GM18873 (cell line): ENCODE measurements around the gene COL8A2.
"Not testable (repeated sequence)": the region's sequence is repeated elsewhere in the genome, so short reads cannot be mapped to it uniquely, and the experiment has no call there.

ENCODE experiments used
- ATAC-seq: cut with Tn5 transposase; IDR thresholded peaks from one replicate; pipeline ENCODE4 v1.9.1; 2021; ENCODE audit warnings: mild to moderate bottlenecking, moderate library complexity, moderate number of reproducible peaks; ENCODE audit not compliant: unreplicated experiment, low FRiP score

Gene COL8A2

DNA sequence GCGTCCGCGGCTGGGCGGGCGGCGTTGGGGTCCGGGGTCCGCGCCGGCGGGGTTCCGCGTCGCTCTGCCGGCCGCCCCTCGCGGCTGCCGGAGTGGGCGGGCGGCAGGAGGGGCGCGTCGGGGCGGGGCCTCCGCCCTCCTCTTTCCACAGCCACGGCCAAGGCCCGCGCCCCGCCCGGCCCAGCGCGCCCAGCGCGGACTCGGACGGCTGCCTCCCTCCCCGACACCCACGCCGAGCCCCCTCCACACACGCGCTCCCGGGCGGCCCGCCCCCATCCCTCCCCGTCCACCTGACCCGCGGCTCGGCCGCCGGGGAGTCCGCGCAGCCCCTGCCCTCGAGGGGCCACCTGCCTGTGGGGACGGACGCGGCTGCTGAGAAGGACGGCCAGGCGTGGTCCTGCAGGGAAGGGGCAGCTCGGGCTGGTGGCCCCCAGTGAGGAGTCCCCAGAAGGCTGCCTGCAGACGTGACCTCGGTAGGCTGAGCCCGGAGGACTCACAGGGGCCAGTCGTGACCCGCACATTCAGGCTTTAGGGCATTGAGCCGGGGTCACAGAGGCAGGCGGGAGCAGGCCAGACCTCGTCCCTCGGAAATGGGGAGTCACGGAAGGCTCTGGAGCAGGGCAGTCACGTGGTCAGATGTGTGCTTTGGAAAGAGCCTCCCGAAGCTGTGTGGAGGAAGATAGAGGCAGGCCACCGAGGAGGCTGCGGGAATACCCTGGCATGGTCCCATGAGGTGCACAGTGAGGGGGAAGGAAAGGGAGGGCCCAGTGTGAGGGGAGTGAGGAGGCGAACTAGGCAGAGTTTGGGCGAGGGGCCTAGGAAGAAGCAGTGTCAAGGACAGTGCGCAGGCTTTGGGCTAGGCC is at the start of gene COL8A2:
Gene COL8A2, minus strand, starts transcription at position 94 of the 863 bp plus-strand sequence. CDS start 24,980 bp downstream, outside the sequence.
- no peak for ATAC-seq

DNA sequence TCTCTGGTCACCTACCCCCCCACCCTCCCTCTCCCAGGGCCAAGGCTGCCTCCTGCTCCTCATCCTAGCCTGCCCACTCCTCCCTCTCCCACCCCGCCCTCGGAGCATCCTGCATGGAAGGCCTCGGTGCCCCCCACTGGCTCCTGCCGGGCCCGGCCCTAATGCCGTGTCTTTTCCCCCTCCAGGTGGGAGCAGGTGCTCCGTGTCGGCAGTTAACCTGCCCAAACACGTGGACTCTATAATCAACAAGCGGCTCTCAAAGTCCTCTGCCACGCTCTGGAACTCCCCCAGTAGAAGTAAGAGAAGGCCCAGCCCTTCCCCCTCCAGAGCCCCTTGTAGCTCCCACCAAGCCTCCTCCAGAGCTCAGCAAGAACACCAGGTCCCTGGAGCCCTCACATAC is 49.7 kb upstream of the COL8A2 start:
- ATAC-seq = no peak

DNA sequence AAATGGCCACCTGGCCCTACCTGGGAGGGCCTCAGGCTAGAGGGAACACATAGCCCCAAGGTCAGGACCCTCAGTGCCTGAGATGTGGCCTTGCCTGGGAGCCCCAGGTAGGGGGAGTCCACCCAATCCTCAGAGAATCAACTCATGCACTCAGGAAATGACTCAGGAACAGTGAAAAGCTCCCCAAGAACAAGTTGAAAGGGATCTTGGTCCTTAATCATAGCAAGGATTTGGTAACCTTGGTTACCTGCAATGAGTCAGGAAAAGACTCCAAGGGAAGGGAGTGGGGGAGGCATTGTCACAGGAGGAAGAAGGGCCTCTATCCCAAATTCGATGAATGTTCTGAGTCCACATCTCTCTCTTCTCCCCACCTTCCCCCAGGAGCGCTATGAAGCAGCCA is 48.0 kb upstream of the COL8A2 start:
- no peak for ATAC-seq

DNA sequence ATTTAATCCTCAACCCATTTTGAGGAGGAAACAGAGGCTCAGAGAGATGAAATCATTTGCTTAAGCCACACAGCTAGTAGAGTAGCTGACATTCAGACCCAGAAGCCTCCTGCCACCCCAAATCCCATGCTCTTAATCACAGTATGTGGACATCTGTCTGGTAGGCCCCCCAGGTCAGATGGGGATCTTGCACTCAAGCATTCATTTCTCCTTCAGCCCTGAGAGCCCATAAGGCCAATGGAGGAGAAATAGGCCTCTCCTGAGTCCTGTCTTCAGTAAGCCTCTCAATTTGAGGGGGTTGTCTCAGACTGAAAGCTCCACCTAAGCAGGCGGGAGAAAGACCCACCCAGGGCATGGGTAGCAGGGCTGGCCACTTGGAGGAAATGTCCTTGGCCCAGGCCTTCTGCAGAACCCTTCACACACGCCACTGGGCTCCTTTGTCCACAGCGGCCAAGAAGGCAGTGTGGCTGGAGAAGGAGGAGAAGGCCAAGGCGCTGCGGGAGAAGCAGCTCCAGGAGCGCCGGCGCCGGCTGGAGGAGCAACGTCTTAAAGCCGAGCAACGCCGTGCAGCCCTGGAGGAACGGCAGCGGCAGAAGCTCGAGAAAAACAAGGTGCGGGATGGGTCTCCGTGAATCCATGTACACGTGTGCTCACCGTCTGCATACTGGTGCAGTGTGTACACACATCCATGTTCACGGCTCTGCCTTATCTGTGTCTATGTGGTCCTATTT is 47.2 kb upstream of the COL8A2 start:
- no peak for ATAC-seq

GRCh38 chr1:36170643-36171412 is 45.8 kb upstream of the COL8A2 start:
- ATAC-seq = no peak

- ATAC-seq = no peak
Observed at GRCh38 chr1:36168514-36168913, 43.5 kb upstream of the COL8A2 start.

DNA sequence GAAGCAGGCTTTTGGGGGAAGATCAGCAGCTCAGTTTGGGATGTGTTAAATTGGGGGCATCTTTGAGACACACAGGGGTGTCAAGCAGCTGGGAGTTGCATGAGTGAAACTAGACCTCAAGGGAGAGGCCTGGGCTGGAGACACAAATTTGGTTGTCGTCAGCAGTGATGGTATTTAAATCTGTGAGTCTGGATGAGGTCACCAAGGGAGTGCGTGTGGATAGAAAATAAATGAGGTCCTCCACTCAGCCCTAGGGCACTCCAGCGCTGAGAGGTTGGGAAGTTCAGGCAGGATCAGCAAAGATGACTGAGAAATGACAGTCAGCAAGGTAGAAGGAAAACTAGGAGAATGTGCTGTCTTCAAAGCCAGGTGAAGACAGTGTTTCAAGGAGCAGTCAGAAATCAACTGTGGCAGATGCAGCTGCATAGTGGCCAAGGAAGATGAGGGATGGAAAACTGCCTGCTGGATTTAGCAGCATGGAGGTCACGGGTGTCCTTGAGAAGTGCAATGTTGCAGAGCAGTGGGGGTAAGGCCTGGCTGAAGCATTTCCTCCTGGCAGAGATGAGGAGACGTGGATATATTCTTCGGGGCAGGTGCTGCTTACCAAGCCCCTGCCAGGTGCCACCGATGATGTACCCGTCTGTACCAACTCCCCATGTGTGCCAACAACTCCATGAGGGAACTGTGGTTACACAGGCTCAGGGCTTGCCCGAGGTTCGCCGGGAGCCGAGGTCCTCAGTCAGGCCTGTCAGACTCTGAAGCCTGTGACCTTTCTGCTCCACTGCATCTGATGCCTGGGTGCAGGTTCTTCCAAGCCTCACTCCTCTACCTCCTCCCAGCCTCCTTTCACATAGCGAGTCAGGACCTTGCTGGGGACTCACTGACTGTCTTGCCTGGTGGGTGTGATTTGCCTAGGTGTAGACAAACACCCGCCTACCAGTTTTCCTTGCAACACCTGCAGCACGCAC is 42.2 kb upstream of the COL8A2 start:
- no peak for ATAC-seq

DNA sequence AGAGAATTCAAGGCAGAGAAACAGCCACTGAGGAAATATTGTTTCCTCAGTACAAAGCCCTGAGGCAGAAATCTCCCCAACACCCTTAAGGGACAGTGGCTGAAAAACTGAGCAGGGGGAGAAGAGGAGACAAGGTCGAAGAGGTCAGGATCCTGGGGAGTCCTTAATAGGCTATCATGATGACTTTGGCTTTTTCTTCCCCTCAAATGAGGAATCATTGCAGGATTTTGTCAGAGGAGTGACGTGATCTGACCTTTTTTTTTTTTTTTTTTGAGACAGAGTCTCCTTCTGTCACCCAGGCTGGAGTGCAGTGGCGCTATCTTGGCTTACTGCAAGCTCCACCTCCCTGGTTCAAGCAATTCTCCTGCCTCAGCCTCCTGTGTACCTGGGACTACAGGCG is 41.1 kb upstream of the COL8A2 start:
- no peak for ATAC-seq

GRCh38 chr1:36165145-36165544 is 40.1 kb upstream of the COL8A2 start:
- ATAC-seq = no peak

- no peak for ATAC-seq
Observed at GRCh38 chr1:36164361-36164760, 39.3 kb upstream of the COL8A2 start.

DNA sequence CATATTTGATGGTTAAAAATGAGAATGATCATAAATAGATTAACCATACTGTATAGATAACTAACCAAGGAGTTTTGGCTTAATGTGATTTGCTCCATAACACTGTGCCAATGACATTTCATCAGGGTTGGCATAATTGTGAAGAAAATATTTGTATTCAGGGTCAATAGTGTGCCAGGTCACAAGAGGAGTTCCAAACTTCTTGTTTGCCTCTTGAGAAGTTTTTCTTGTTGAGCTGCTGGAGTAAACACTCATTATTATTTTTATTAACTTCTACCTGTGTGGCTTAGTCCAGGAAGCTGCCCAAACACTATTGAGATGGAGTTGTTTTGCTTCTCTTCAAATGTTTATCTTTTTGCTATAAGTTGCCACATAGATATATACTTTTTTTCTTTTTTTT is 38.4 kb upstream of the COL8A2 start:
- ATAC-seq = no peak

GRCh38 chr1:36162680-36163239 is 37.7 kb upstream of the COL8A2 start:
- ATAC-seq = no peak

- ATAC-seq = no peak
Observed at GRCh38 chr1:36161641-36162531, 36.9 kb upstream of the COL8A2 start.

DNA sequence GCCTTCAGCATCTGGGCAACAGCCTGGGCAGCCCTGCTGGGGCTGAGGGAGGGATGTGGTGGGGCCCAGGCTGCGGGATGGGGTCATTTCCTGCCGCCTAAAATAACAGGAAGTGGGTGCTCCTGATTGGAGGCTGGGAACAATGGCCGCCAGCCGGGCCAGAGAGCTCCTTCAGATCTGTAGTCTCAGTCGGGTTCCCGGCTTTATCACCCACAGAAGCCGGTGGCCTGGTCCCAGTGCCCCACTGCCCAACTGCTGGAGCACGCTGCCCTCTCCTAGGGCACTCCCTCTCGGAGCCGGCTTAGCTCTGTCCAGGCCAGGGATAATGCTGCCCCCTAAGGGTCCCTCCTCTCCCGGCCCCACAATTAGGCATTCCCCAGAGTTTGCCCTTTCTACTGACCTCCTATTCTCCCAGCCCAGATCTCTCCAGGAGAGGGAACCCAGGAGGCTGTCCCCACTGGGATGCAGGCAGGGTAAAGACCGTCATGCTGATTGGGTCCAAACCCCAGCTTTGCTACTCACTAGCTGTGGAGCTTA is 36.0 kb upstream of the COL8A2 start:
- no peak for ATAC-seq

- no peak for ATAC-seq
Observed at GRCh38 chr1:36160388-36160948, 35.4 kb upstream of the COL8A2 start.

- no peak for ATAC-seq
Observed at GRCh38 chr1:36159614-36160387, 34.8 kb upstream of the COL8A2 start.

GRCh38 chr1:36158827-36159252 is 33.8 kb upstream of the COL8A2 start:
- ATAC-seq = not testable (repeated sequence)
